Activated naive CD8-positive, alpha-beta T cell treated with anti-CD3 and anti-CD28 coated beads, Interleukin-2, amount 50 U/mL, for 16 hours (primary cell): ENCODE data around the gene NCOR2.

Experiments
- DNase-seq: peaks from one replicate; pipeline ENCODE4 v3.0.0-alpha.2; 2020; ENCODE audit warnings: low read depth, low spot score

NCOR2 gene

DNA sequence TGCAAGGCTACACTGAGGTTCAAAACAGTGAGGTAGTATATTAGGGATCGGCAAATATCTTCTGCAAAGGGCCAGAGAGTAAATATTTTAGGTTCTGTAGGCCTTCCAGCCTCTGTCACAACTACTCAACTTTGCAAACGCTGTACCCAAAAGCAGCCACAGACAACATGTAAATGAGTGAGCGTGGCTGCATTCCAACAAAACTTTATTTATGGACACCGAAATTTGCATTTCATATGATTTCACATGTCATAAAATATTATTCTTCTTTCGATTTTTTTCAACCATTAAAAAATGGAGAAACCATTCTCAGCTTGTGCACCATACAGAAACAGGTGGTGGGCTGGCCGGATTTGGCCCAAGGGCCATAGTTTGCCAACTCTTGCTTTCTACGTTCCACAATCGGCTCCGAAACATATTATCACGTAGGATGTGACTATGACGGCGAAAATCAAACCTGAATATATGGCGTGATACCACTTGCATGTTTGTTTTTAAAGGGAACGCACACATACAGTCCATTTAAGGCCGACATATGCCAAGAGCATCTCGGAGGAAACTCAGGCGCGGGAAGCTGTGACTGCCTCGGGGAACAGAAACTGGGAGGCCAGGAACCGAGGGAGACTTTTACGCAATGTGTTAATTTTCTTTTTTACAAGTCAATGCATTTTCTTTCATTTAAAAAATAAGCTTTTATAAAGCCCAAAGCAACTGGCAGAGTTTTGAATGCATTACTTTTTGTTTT, 7.1 kb downstream of the NCOR2 start:
- no peak for DNase-seq

DNA sequence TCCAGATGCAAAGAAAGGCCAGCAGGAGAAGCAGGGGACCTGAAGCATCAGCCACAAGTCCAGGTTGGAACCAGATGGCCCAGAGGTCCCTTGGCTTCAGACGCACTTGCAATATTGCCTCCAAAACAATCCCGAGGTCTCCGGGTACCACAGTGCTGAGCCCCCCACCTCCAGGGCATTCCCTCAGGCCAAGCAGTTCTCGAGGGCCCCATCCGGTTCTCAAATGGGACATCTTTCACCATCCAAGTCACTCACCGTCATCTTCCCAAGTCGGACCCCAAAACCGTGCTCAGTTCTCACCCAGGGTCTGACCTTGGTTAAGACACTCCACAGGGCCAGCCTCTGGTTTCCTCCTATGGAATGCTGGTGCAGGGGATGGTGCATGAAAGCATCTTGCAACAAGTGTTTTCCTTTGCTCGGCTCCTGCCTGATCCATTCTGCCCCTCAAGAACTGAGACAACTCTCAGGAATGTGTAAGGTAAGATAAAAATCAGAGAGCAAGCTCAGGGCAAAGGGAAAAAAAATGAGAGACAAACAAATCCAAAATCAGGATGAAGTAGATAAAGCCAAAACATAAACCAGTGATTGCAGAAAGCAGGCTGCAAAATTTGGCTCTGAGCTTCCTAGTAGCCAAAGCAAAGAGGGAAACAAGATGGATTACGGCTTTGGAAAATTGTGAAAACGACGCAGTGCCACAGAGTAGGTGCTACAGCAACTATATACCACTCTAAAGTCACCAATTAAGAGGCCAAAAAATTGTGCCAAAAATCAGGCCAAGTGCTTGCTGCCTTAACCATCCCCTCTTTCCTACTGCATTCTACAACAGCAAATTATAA, 8.0 kb downstream of the NCOR2 start:
- DNase-seq: no peak

DNA sequence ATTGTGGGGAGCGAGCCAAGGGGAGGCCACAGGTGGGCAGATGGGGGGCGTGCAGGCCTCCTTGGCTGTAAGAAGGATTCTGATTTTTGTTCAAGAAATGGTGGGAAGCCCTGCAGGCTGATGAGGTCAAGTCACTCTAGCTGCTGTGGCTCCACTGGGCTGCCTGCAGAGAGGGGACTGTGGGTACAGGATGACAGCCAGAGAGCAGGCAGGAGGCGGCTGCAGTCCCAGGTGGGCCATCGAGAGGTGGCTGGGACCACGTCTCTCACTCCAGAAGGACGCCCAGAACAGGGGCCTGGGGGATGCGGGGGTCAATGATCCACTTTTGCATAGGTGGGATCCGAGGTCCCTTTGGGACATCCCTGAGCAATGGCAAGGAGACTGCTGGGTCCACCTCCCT, 9.1 kb downstream of the NCOR2 start:
- no peak for DNase-seq

DNA sequence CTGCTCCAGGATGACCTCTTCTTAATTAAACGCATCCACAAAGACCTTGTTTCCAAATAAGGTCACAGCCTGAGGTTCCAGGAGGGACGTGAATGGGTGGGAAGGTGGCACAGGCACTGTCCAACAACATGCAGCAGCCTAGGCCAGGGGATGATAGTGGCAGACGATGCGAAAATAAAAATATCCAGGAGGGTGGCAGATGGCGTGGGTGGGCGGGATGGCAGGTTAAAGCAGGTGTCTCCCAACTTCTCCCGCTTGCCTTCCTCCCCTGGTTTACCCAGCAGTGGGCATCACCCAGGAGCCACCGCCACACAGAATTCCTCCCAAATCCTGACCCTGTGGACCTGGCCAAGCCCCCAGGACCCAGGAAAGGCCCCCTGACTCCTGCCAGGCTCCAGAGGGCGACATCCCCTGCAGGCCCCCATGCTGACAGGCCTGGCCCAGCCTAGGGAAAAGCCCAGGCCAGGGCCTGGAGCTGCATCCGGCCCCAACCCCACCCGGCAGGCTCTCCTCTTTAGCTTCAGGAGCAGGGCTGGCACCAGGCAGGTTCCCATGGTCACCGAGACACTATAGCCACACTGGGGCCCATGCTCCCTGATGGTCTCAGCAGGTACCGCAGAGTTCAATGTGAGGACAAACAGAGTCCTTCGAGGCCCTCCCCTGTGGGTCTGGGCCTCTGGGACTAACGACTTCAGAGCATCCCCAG, 9.7 kb downstream of the NCOR2 start:
- no peak for DNase-seq

DNA sequence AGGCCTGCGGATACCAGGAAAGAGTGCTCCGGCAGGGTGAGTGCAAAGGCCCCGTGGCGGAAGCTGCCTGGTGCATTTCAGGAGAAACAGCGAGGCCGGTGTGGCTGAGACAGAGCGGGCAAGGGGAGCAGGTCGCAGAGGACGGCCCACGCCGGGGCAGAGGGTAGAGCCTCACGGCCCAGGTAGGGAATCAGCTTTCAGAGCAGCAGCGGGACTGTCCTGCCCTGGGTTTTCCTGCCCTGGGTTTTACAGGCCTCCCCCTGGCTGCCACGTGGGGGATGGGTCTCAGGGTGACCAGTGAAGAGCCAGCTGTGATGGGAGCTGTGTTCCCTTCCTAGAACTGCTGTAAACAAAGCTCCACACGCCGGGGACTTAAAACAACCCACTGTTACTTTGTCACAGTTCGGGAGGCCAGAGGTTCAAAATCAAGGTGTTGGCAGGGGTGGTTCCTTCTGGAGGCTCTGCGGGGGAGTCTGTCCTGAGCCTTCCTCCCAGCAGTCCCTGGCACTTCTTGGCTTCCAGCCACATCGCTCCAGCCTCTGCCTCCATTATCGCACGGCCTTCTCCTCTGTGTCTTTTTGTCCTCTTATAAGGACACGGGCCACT, 10.4 kb downstream of the NCOR2 start:
- no peak for DNase-seq

DNA sequence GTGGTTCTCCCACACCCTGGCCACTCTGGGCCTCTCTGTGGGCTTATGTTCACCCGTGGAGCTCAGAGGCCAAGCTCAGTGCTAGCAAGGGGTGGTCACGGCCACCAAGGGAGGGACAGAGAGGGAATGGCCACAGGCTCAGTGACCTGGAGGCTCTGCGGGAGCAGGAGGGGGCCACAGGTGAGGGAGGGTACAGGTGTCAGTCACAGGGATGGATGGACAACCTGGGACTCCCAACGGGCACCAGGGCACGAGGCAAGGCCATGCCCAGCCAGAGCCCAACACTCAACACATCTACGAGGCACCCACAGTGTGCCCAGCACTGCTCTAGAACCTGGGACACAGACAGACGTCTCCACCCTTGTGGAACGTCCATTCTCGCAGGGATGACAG, 11.3 kb downstream of the NCOR2 start:
- no peak for DNase-seq

DNA sequence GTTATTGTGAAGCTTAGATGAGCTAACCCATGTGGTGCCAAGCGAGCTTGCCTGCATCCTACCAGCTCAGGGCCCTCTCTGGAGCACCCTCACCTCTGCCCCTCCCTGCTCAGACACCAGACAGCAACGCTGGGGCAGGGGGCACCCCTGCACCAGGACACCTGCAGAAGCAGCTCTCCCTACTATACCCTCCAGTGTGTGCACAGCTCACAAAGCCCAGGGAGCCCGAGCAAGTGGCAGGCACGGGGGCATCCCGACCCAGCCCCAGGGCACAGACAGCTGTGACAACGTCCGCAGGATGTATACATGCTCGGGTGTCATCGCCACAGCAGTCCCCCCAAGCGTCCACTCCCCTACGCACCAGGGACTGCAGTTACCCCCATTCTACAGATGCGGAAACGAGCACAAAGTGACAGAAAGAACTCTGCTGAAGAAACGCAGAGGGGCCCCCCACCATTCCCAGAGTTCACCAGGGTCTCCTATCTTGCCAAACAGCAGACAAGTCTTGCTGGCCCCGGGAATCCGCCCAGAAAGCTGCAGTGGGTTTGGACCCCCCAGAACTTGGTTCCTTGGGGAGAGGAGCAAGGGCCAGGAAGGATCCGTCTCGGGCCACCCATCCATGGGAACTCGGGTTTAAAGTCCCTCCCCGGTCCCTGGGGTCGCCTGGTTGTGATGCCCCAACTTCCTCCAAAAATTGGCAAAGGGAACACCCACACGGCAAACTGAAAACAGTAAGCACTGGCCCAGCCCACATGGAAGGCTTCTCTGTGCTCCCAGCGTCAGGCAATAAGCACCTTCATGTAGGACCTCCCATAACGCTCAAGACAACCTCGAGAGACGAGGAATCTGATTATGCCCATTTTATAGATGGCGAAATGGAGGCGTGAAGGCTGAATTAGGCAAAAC, 12.0 kb downstream of the NCOR2 start:
- DNase-seq: no peak

DNA sequence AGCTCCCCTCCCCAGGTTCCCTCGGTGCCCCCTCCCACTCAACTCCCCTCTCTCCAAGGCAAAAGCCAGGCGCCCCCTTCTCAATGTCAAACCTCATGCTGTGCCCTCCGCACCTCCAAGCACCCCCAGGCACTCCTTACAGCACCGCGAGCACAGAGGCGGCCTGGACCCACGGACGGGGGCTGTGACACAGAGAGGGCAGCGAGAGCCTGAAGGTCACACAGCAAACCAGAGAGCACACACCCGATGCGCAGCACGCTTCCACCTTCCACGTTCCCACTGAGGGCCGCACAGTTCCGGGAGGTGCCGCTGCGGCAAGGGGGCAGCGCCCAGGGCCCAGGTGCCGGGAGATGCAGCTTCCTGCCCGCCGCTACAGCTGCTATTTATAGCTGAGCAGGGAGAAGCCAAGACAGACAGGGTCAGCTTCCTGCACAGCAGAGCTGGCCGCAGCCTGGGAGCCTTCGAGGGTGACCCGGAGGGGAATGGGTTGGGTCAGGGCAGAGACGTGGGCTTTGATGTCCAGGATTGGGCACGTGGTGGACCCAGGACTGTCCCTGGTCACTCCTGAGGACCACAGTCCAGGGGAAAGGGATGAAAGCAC, 12.9 kb downstream of the NCOR2 start:
- DNase-seq: no peak

DNA sequence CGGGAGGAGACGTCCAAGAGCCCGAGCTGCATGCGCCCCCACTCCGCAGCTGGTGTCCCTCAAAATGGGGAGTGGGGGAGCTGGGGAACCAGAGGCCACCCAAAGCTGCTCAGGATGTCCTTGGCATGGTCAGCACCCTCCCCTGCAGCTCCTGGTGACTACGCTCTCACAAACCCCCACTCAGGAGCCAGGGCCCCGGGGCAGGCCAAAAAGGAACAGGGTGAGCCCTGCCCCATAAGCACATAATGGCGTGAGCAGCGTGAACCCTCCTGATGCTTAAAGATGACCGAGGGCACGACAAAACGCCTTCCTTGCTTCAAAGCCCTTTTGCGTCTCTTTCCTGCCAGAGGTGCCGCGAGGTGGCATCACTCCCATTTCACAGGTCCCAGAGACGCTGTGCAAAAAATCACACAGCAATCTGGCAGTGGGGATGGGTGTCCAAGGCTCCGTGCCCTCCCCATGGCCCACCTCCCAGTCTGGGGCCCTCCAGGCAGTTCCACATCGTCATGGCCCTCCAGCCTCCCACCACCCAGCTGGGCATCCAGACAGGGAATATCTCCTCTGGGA, 13.5 kb downstream of the NCOR2 start:
- no peak for DNase-seq

DNA sequence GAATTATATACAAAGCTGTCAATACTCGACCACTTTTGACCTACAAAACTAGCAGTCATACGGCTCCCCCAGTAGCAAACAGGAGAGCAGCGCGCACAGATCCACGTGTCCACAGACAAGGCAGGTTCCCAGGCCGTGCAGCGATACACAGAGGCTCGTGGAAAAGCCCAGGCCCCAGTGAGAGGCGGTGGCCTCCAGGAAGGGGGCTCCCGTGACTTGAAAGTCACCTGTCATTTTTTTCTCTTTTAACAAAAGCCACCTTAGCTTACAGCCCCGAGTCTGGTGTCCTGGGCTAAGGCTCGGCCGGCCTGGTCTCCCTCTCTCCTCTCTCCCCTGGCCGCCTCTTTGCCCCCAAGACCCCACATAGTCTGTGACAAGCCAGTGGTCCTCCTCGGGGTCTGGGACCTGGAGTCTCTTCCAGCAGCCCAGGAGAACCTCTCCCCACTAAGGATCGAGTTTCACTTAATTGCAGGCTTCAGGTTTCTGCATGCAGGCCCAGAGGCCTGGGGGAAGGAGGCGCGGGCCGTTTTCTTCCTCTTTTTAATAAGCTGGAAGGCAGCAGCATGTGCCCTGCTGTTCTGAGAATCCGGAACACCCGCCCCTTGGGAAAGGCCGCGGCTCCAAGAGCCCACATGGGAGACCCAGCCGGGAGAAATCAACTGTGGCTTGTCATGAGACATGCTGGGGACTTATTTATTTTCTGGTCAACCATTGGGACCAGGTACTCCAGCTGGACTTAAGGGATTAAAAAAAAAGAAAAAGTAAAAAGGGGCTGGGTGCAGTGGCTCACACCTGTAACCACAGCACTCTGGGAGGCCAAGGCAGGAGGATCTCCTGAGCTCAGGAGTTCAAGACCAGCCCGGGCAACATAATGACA, 15.9 kb downstream of the NCOR2 start:
- no peak for DNase-seq

DNA sequence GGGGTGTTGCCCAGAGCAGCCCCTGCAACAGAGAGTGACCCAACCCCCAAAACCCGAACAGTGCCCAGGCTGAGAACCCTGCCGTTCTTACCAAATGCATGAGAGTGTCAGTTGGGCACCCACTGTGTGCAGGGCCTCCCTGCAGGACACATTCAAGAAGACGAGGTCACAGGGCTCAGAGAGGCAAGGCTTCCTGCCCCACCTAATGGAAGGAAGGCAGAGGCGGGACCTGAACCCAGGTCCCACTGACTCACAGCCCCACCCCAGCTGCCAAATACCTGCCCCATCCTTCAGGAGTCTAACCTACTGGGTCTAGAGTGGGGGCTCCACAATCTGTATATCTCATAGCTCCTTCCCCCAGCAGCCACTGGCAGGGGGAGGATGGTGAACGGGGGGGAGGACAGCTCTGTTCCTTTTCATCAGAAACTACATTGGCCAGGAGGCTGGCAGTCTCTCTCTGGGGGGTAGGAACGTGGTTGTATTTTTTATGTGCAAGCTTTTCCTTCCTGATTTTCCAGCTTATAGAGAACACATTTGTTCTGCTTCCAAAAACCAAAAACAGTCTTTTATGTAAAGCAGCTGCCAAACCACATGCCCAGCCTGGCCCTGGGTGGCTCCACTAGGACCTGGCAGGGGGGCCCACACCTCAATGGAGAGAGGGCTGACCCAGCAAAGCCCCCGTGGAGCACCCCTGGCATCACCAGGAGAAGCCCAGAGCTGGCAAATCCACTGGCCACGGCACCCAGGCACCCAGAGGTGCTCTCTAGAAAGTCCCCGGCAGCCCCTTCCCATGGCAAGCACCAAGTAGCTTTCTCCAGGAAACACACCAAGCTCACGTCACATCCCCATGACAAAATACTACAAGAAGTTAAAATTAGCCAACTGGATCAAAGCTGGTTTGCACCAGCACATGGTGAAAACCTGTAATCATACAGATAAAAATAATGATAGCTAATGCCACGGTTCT, 17.0 kb downstream of the NCOR2 start:
- DNase-seq: no peak

DNA sequence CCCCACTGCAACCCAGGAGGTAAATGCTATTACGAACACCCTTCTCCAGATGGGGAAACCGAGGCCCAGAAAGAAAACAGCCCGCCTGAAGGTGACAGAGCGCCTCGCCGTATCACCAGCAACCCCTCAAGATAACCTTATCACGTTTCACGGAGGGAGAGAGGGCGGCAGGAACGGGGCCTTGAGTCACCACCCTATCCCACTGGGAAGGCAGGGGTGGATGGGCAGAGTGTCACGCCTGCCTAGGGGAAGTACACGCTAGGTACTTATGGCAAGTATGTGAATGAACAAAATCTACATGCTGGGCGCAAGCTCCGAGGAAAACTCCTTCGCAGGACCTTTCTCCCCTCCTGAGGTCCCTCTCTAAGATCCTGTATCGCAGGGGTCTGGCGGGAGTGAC, 17.8 kb downstream of the NCOR2 start:
- DNase-seq: no peak

DNA sequence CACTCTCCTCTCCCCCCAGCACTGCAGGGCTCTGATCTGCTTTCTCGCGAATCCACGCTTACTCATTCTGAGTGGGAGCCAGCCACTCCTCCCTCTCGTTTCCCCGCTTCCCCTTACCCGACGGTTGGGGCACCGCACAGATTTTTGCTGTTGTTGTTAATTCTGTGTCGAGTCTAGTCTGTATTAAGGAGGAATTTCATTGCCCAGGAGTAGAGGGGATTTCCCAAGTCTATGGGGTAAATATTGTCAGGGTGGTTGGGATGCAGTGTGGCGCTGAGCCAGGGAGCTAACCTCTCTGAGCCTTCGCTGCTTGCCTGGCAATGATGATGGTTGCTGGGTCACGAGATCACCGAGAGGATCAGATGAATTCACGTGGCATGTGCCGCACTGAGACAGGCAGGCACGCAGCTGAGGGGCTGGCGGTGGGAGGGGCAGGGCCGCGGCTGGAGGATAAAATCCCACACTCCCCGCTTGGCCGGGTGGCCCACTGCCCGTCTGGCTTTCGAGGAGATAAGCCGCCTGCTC, 18.5 kb downstream of the NCOR2 start:
- no peak for DNase-seq

DNA sequence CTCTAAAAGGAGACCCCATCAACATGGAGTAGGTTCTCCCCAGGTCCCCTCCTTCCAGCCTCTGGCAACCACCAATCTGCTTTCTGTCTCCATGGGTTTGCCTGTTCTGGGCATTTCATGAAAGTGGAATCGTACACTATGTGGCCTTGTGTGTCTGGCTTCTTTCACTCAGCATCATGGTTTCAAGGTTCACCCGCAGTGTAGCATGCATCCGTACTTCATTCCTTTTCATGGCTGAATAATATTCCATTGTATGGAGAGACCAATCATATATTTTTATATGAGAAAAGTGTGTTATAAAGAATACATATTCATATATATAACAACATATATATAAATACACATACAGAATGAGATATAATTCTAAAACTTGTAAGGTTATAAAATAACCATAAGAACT, 19.8 kb downstream of the NCOR2 start:
- no peak for DNase-seq

DNA sequence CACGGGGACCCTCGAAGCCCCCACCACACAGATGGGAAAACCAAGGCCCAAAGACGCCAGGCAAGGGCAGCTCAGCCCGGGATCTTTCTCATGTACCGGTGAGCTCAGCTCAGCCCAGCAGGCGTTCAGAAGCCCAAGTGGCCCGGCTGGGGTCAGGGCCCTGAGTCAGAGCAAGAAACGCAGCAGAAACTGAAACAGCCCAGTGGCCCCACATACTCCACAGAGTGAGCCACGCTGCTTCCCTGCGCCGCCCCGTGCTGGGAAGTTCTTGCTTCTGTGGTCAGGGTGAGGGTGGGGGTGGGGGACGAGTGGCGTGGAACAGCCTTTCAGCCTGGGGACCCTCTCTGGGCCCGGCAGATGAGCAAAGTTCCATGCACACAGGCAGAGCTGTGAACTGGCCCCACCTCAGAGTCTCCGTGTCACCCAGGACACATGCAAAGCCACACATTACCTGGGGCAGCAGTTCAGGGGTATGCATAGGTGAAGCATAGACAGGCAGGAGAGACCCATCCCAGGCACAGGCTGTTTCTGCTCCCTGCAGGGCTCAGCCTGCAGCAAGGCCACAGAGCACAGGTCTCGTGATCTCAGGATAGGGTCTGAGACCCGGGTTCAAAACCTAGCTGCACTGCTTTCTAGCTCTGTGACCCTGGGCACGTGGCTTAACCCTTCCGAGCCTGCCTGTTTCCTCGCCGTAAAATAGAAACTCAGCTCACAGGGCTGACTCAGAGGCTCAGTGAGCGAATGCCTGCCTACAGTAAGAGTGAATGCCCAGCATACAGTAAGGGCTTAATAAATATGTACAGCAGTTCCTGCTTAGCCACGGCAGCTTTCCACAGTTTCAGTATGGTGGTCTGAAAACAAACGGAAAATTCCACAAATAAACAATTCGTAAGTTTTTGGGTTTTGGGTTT, 21.6 kb downstream of the NCOR2 start:
- DNase-seq: no peak

DNA sequence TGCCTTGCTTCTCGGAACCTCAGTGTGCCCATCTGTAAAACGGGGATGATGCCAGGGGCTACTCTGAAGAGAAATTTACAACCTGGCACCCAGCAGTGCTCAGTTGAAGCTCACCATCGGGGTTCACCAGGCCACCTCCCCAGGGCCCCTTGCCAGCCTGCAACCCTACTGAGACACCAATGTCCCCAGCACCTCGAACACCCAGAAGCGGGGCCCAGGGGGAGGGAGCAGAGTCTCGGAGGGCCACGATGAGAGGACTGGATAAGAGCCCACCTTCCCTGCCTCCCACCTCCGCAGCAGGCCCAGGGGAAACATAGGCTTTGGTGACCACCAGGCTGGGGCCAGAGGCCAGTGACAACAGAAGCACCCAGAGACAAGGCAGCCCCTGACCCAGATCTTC, 22.4 kb downstream of the NCOR2 start:
- no peak for DNase-seq
